HepG2 (cell line): ENCODE results near the gene TBX10. TPM values are rescaled to one million over a fixed set of nuclear protein-coding genes. Genes with fewer than 3 reads are reported as not detected.

ENCODE experiments used
- ATAC-seq: fragments of 200-7000 bp; cut with Tn5 transposase; 3 replicates; pipeline ENCODE4 v1.9.1; 2020; ENCODE audit warnings: mild to moderate bottlenecking, moderate library complexity
- BruUV-seq: library from RNA; stranded (reverse); fragments of 400-500 nt; replicated peaks from 2 replicates; lab custom pipeline; 2021; lab: Mats Ljungman, UMichigan
- CTCF ChIA-PET: fragments of 300-600 bp; formaldehyde crosslinking; extraction: SDS; loops from one replicate; lab custom pipeline; 2021; ENCODE audit warnings: low total read pairs, inconsistent platforms, low intra/inter-chr PET ratio; lab: Yijun Ruan, JAX
- POLR2A ChIA-PET: fragments of 350-600 bp; sonication (Branson Sonifier 250); formaldehyde crosslinking; loops from one replicate; lab custom pipeline; 2020; ENCODE audit warnings: antibody characterized with exemption, inconsistent platforms; lab: Yijun Ruan, JAX
- DNase-seq: peaks from one replicate; pipeline ENCODE4 v3.0.0-alpha.2; 2015; ENCODE audit warnings: low spot score
- FAIRE-seq: peaks from 3 replicates; lab custom pipeline; 2011; peaks lifted over from hg19 to GRCh38; lab: Jason Lieb, UNC
- H2AFZ ChIP-seq: one replicate; pipeline ENCODE4 v1.6.1; 2011; ENCODE audit warnings: low read length, inconsistent platforms
- H3K27ac ChIP-seq: fragments of 300-600 bp; 3 replicates; pipeline ENCODE4 v1.8.0; 2011; ENCODE audit warnings: mixed run types, mild to moderate bottlenecking, mixed read lengths, low read length, inconsistent platforms; ENCODE audit not compliant: insufficient read depth; ENCODE audit errors: extremely low read length
- H3K27me3 ChIP-seq, 2 experiments: fragments of 200-600 bp in 1 of 2; 2 replicates in 1 of 2; 3 replicates in 1 of 2; pipeline versions ENCODE4 v1.6.0 to v1.8.0; 2011; ENCODE audit warnings: low read length in 2 of 2, mild to moderate bottlenecking in 2 of 2, moderate library complexity in 2 of 2, inconsistent platforms in 1 of 2; ENCODE audit not compliant: insufficient read depth in 2 of 2, control insufficient read depth in 1 of 2
- H3K36me3 ChIP-seq, 2 experiments: fragments of 200-600 bp in 1 of 2; replicated peaks in 1 of 2; 2 replicates in 1 of 2; 3 replicates in 1 of 2; pipeline versions ENCODE4 v1.5.1 to v1.8.0; 2011; ENCODE audit warnings: low read length in 2 of 2, inconsistent platforms in 1 of 2; ENCODE audit not compliant: insufficient read depth in 2 of 2, control insufficient read depth in 1 of 2
- H3K4me1 ChIP-seq: 2 replicates; pipeline ENCODE4 v1.5.1; 2012; ENCODE audit warnings: low read length, inconsistent platforms; ENCODE audit not compliant: insufficient read depth
- H3K4me2 ChIP-seq: 2 replicates; pipeline ENCODE4 v1.6.0; 2011; ENCODE audit warnings: low read depth, low read length, inconsistent platforms
- H3K4me3 ChIP-seq, 3 experiments: fragments of 200-600 bp in 1 of 3; sonication (generic), shearing (Covaris generic) in 1 of 3; replicated peaks in 1 of 3; 2 replicates each; pipeline ENCODE4 v1.5.1; 2011 to 2016; ENCODE audit warnings: low read length in 3 of 3, inconsistent platforms in 2 of 3, low read depth in 2 of 3, mild to moderate bottlenecking in 2 of 3, control low read depth in 1 of 3, mixed read lengths in 1 of 3; ENCODE audit not compliant: insufficient read depth in 1 of 3
- H3K79me2 ChIP-seq: one replicate; pipeline ENCODE4 v1.6.1; 2011; ENCODE audit warnings: low read length, inconsistent platforms; ENCODE audit not compliant: insufficient read depth
- H3K9ac ChIP-seq: 2 replicates; pipeline ENCODE4 v1.6.0; 2011; ENCODE audit warnings: mild to moderate bottlenecking, low read depth, low read length, inconsistent platforms; ENCODE audit not compliant: insufficient read depth
- H3K9me3 ChIP-seq: 2 replicates; pipeline ENCODE4 v1.5.1; 2012; ENCODE audit warnings: mild to moderate bottlenecking, low read length
- H4K20me1 ChIP-seq: 2 replicates; pipeline ENCODE4 v1.6.0; 2011; ENCODE audit warnings: inconsistent platforms, mild to moderate bottlenecking, low read length, moderate library complexity; ENCODE audit not compliant: insufficient read depth
- ATF4 ChIP-seq, 2 experiments: fragments of 450-650 bp in 1 of 2; sonication (generic) in 1 of 2; formaldehyde crosslinking; IDR thresholded peaks; 2 replicates each; pipeline versions ENCODE4 v1.5.0 to v1.8.0; 2020 to 2022; ENCODE audit warnings: mild to moderate bottlenecking in 1 of 2, missing genetic modification reagents in 1 of 2
- CSRNP2 ChIP-seq: sonication (generic); formaldehyde crosslinking; conservative IDR thresholded peaks from 2 replicates; pipeline ENCODE4 v1.8.0; 2022; ENCODE audit warnings: low read depth, missing genetic modification reagents
- DBP ChIP-seq: sonication (generic); formaldehyde crosslinking; IDR thresholded peaks from 2 replicates; pipeline ENCODE4 v1.4.0; 2020; ENCODE audit warnings: missing genetic modification reagents; ENCODE audit errors: not compliant biosample characterization
- GATAD2A ChIP-seq: IDR thresholded peaks from 2 replicates; pipeline ENCODE4 v1.6.1; 2016
- HDAC6 ChIP-seq: fragments of 200-600 bp; sonication (generic); IDR thresholded peaks from 2 replicates; pipeline ENCODE4 v1.7.0; 2017; ENCODE audit warnings: mild to moderate bottlenecking, antibody characterized with exemption, low read length, low read depth
- KDM1A ChIP-seq: IDR thresholded peaks from 2 replicates; pipeline ENCODE4 v1.6.1; 2016; ENCODE audit warnings: missing compliant biosample characterization
- SMAD3 ChIP-seq: sonication (generic); formaldehyde crosslinking; IDR thresholded peaks from 2 replicates; pipeline ENCODE4 v1.4.0; 2020; ENCODE audit warnings: missing genetic modification reagents
- ZBTB1 ChIP-seq: sonication (generic); formaldehyde crosslinking; IDR thresholded peaks from 2 replicates; pipeline ENCODE4 v1.4.0; 2020; ENCODE audit warnings: missing genetic modification reagents, borderline replicate concordance
- ZMYM3 ChIP-seq: sonication (generic); formaldehyde crosslinking; IDR thresholded peaks from 2 replicates; pipeline ENCODE4 v1.5.1; 2020; ENCODE audit warnings: mild to moderate bottlenecking, missing genetic modification reagents
- ZNF558 ChIP-seq: sonication (generic); formaldehyde crosslinking; IDR thresholded peaks from 2 replicates; pipeline ENCODE4 v1.9.0; 2022; ENCODE audit warnings: mild to moderate bottlenecking, missing genetic modification reagents, borderline replicate concordance
- ZNF619 ChIP-seq: sonication (generic); formaldehyde crosslinking; IDR thresholded peaks from 2 replicates; pipeline ENCODE4 v1.4.0; 2020; ENCODE audit warnings: mild to moderate bottlenecking, missing genetic modification reagents
- ZNF780A ChIP-seq: sonication (generic); formaldehyde crosslinking; IDR thresholded peaks from 2 replicates; pipeline ENCODE4 v1.8.0; 2022; ENCODE audit warnings: mild to moderate bottlenecking, missing genetic modification reagents, moderate library complexity
- WGBS: methylation state at CpG from one replicate; pipeline ENCODE4 v1.1.6; 2017; ENCODE audit warnings: low lambda C conversion rate; 5-methylcytosine and 5-hydroxymethylcytosine counted together
- in situ Hi-C: cut with HindIII; loops from 2 replicates; pipeline ENCODE4 v1.10.0; 2017; ENCODE audit warnings: low pct_unique_long_range_greater_than_20kb; ENCODE audit not compliant: extremely low pct_ligation_motif_present
- intact Hi-C: fragments of 100-400 bp; cut with micrococcal nuclease; formaldehyde crosslinking; loops from one replicate; pipeline ENCODE4 v1.10.0; 2022; ENCODE audit not compliant: unreplicated experiment
- polyA plus RNA-seq, 8 experiments: library from polyadenylated mRNA; depleted of rRNA in 3 of 8; stranded (reverse) in 7 of 8; unstranded in 1 of 8; fragments of >200 nt; fragmentation: Illumina TruSeq in 4 of 8; extraction: Trizol in 4 of 8; gene quantifications; 2 replicates each; pipeline versions ENCODE4 v1.2.1 to v1.2.3, GENCODE V29; 2011 to 2016; ENCODE audit warnings: low read depth in 4 of 8, missing spikeins in 1 of 8, mixed read lengths in 1 of 8; ENCODE audit not compliant: insufficient read depth in 1 of 8
- total RNA-seq, 5 experiments: library from RNA; depleted of rRNA; stranded (reverse); fragments of >200 nt; fragmentation: Illumina TruSeq; extraction: Trizol; gene quantifications; 2 replicates each; pipeline ENCODE4 v1.2.3, GENCODE V29; 2016; ENCODE audit warnings: low read depth in 1 of 5

Gene TBX10
- total and polyA plus RNA-seq, 2 of the 13 experiments (the other 11 are each of a cell fraction or from before 2014, with no cell fraction given), result 0.27 to 1.7 TPM

GRCh38 chr11:67656278-67656922 is 16.8 kb upstream of the TBX10 start (continued):
- TF ChIP-seq ZNF619 (CRISPR knock-in tag), result no peak

- DNase-seq (no peak), ATAC-seq (no peak), FAIRE-seq (no peak)
- Histone ChIP-seq H3K9ac (no peak overlapping the region), H3K36me3 (no peaks in the 10 kb centered on the region), H3K79me2 (no peaks in the 10 kb centered on the region), H3K27ac (no peak overlapping the region), H2AFZ (no peak overlapping the region), H3K27me3 (no peaks in the 10 kb centered on the region), H3K4me3 (no peak overlapping the region), H3K9me3 (peaks cover 5% of the 10 kb centered on the region; the same call in 1 of the 2 replicates), H3K4me2 (no peak overlapping the region), H4K20me1 (no peaks in the 10 kb centered on the region), H3K4me1 (peaks cover 45% of the 10 kb centered on the region)
- ChIA-PET POLR2A (interaction anchor here (1.5 kb wide), 1 partner anchor 24 kb away, joined by 4 read pairs; the partner anchor contains the start of gene NUDT8), CTCF (no interaction called here)
- TF ChIP-seq CSRNP2 (CRISPR knock-in tag), result no peak
- no peak for TF ChIP-seq ZMYM3 (CRISPR knock-in tag)
- TF ChIP-seq SMAD3 (CRISPR knock-in tag), result no peak
- no peak for TF ChIP-seq DBP (CRISPR knock-in tag)
- no peak for TF ChIP-seq ZBTB1 (CRISPR knock-in tag)
- no peak for TF ChIP-seq ZNF780A
- no peak for TF ChIP-seq GATAD2A (CRISPR knock-in tag)
- TF ChIP-seq KDM1A, result no peak
- TF ChIP-seq HDAC6, result no peak
- no peak for TF ChIP-seq ZNF558 (CRISPR knock-in tag)
- TF ChIP-seq ATF4 (CRISPR knock-in tag; IDR thresholded peaks at IDR 0.05), result no peak
- WGBS, result 48% methylated on average over 9 of the region's 9 CpGs
- no TSS peak for BruUV-seq
- in situ Hi-C loops, result loop anchor here (25.0 kb wide), 1 partner anchor 133 kb away; no protein-coding TSS in a partner anchor
- intact Hi-C loops, result no loop called here
Observed at GRCh38 chr11:67654225-67654624, 14.7 kb upstream of the TBX10 start.
